DOHH2 (cell line): ENCODE measurements around the gene TMEM127.

Experiments used
- CTCF ChIP-seq: fragments of 200-600 bp; sonication (generic); IDR thresholded peaks from one replicate; pipeline ENCODE4 v1.5.1; 2014; ENCODE audit warnings: antibody characterized with exemption, mild to moderate bottlenecking, low read depth, low read length; ENCODE audit not compliant: poor library complexity, severe bottlenecking
- EZH2phosphoT487 ChIP-seq: fragments of 200-600 bp; sonication (generic); IDR thresholded peaks from 2 replicates; pipeline ENCODE4 v1.6.1; 2017; ENCODE audit warnings: borderline replicate concordance, mild to moderate bottlenecking, antibody characterized with exemption, low read length, moderate library complexity, mixed read lengths

GRCh38 chr2:96214554-96214953 is 51.2 kb downstream of the TMEM127 start:
- TF ChIP-seq CTCF, result no peak
- TF ChIP-seq EZH2phosphoT487, result no peak
